ENCODE data around the gene IL25. TPM values are rescaled to one million over a fixed set of nuclear protein-coding genes. Genes with fewer than 3 reads are reported as not detected.

Gene IL25
- total and polyA plus RNA-seq, 2 experiments from 2014 or later: 3.2 TPM; not detected in 1

DNA sequence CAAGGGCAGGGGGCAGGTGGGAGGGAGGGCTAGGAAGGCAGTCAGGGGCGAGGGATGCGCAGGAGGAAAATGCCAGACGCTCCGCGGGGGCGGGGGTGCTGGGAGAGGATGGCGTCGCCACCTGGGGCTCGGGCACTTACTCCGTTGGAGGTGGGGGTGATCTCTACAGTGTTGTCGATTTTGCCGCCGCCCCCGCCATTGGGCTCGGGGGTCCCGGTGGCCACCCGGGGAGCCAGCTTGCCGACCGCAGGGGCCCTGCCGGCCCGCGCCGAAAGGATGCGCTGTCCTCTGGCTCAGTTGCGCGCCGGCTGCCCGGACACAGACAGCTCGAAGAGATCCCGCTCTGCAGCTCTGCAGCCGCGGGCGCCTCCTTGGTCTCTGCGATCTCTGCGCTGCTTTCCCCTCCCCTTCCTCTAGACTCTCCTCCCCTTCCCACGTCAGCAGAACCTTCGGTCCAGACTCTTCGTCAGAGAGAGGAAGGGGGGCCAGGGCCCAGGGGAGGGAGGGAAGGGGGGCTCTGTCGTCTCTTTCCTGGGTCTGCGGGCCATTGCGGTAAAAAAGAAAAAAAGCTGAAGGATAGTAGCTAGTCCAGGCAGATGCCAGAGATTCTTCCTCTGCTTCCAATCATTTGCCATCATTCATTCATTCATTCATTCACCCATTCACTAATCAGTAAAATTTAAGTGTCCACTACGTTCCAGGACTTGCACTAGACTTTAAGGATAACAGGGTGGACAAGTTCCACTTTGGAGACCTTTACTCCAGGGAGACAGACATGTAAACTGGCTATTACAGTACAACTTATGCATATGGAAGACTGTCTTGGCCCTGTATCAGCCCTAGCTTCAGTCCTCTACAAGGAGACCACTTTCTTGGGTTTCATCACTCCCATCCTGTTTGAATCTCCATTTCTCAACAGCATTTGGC is 19.8 kb upstream of the IL25 start, which contains the start of gene SLC22A17:
SLC22A17 (minus strand) TSS at position 382 of the 927 bp plus-strand sequence.
- TF ChIP-seq, protein P1, sequence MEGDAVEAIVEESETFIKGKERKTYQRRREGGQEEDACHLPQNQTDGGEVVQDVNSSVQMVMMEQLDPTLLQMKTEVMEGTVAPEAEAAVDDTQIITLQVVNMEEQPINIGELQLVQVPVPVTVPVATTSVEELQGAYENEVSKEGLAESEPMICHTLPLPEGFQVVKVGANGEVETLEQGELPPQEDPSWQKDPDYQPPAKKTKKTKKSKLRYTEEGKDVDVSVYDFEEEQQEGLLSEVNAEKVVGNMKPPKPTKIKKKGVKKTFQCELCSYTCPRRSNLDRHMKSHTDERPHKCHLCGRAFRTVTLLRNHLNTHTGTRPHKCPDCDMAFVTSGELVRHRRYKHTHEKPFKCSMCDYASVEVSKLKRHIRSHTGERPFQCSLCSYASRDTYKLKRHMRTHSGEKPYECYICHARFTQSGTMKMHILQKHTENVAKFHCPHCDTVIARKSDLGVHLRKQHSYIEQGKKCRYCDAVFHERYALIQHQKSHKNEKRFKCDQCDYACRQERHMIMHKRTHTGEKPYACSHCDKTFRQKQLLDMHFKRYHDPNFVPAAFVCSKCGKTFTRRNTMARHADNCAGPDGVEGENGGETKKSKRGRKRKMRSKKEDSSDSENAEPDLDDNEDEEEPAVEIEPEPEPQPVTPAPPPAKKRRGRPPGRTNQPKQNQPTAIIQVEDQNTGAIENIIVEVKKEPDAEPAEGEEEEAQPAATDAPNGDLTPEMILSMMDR (IDR thresholded peaks at IDR 0.05; ENCODE audit: low read depth, low read length): no peak
- H3K36me3 ChIP-seq: no peaks in the 10 kb centered on the region
- peak within 1 kb of the TSS; percentile 44 for H3K4me3 ChIP-seq
- H3K27ac ChIP-seq: no peak within 1 kb of the TSS
- H3K27me3 ChIP-seq: peaks cover 4% of the 10 kb centered on the region
- no peaks in the 10 kb centered on the region for H3K4me1 ChIP-seq (ENCODE audit: low read depth)
- H3K9me3 ChIP-seq (ENCODE audit: low read depth): no peaks in the 10 kb centered on the region
- DNase-seq (ENCODE audit: low read depth in 1 of 2, low spot score in 1 of 2): peak; percentile 91 to 92

- Histone ChIP-seq H3K27me3 (peaks cover 4% of the 10 kb centered on the region), H3K4me1 (ENCODE audit: low read depth) (no peaks in the 10 kb centered on the region), H3K4me3 (no peak overlapping the region), H3K36me3 (no peaks in the 10 kb centered on the region), H3K9me3 (ENCODE audit: low read depth) (no peaks in the 10 kb centered on the region), H3K27ac (no peak overlapping the region)
- TF ChIP-seq, protein P1 (IDR thresholded peaks at IDR 0.05; ENCODE audit: low read depth, low read length): no peak
- no peak for DNase-seq (ENCODE audit: low read depth in 1 of 2, low spot score in 1 of 2)
Observed at GRCh38 chr14:23353433-23353780, 19.2 kb upstream of the IL25 start.

- Histone ChIP-seq H3K27me3 (peaks cover 4% of the 10 kb centered on the region), H3K9me3 (ENCODE audit: low read depth) (no peaks in the 10 kb centered on the region), H3K4me3 (no peak overlapping the region), H3K36me3 (no peaks in the 10 kb centered on the region), H3K4me1 (ENCODE audit: low read depth) (no peaks in the 10 kb centered on the region), H3K27ac (no peak overlapping the region)
- TF ChIP-seq, protein P1 (IDR thresholded peaks at IDR 0.05; ENCODE audit: low read depth, low read length): no peak
- DNase-seq (ENCODE audit: low read depth in 1 of 2, low spot score in 1 of 2): no peak
Observed at GRCh38 chr14:23354990-23355389, 17.6 kb upstream of the IL25 start.

- Histone ChIP-seq H3K27ac (no peak overlapping the region), H3K4me3 (no peak overlapping the region), H3K4me1 (ENCODE audit: low read depth) (no peaks in the 10 kb centered on the region), H3K27me3 (peaks cover 4% of the 10 kb centered on the region), H3K36me3 (no peaks in the 10 kb centered on the region), H3K9me3 (ENCODE audit: low read depth) (no peaks in the 10 kb centered on the region)
- TF ChIP-seq, protein P1 (IDR thresholded peaks at IDR 0.05; ENCODE audit: low read depth, low read length): no peak
- DNase-seq (ENCODE audit: low read depth in 1 of 2, low spot score in 1 of 2): no peak
Observed at GRCh38 chr14:23355871-23356435, 16.7 kb upstream of the IL25 start.

DNA sequence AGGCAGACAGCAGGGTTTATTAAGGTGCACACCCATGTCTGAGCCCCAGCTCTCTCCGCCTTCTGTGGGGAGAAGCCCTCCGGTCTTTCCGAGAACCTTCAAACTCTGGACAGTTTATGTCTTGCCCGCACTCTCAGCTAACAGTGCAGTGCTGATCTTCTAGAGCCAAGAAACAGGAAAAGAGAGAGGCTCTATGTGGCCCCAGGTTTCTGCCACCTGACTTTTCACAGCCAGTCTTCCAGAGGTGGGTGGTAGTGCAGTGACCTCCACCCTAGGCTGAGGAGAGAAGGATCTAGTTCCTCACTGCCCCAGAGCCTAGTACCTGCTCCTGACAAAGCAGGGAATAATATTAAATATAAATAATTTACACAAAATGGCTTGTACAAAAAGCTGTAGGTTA is 15.9 kb upstream of the IL25 start:
- Histone ChIP-seq H3K36me3 (no peaks in the 10 kb centered on the region), H3K9me3 (ENCODE audit: low read depth) (no peaks in the 10 kb centered on the region), H3K4me3 (no peak overlapping the region), H3K27ac (no peak overlapping the region), H3K4me1 (ENCODE audit: low read depth) (no peaks in the 10 kb centered on the region), H3K27me3 (peaks cover 2% of the 10 kb centered on the region)
- TF ChIP-seq, protein P1 (IDR thresholded peaks at IDR 0.05; ENCODE audit: low read depth, low read length): no peak
- DNase-seq (ENCODE audit: low read depth in 1 of 2, low spot score in 1 of 2): no peak
